HEK293 (cell line): Measurements from ENCODE around the gene HERC4.

Source experiments
- CTCF ChIA-PET: fragments of 350-600 bp; formaldehyde crosslinking; extraction: SDS; loops from one replicate; lab custom pipeline; 2021; ENCODE audit warnings: antibody characterized with exemption; lab: Yijun Ruan, JAX
- POLR2A ChIA-PET: fragments of 300-600 bp; formaldehyde crosslinking; extraction: SDS; loops from one replicate; lab custom pipeline; 2020; ENCODE audit warnings: antibody characterized with exemption, inconsistent platforms; lab: Yijun Ruan, JAX
- H3K27ac ChIP-seq: fragments of 200-500 bp; sonication (Bioruptor generic); 2 replicates; pipeline ENCODE4 v1.5.1; 2014; ENCODE audit warnings: low read depth, low read length, control low read depth, inconsistent platforms; ENCODE audit errors: extremely low read depth
- H3K36me3 ChIP-seq, 2 experiments: fragments of 200-500 bp in 1 of 2; sonication (Bioruptor generic) in 1 of 2; 1 replicate in 1 of 2; 2 replicates in 1 of 2; pipeline ENCODE4 v1.5.1; 2014 to 2017; ENCODE audit warnings: inconsistent platforms in 2 of 2, low read length in 2 of 2; ENCODE audit not compliant: control insufficient read depth in 2 of 2, insufficient read depth in 1 of 2
- H3K4me1 ChIP-seq: fragments of 200-500 bp; sonication (Bioruptor generic); 2 replicates; pipeline ENCODE4 v1.5.1; 2014; ENCODE audit warnings: mild to moderate bottlenecking, low read length, inconsistent platforms; ENCODE audit not compliant: control insufficient read depth, insufficient read depth
- H3K4me3 ChIP-seq: 2 replicates; pipeline ENCODE4 v1.5.1; 2011; ENCODE audit warnings: low read depth, mild to moderate bottlenecking, control low read depth, low read length, moderate library complexity
- H3K9me3 ChIP-seq: fragments of 200-500 bp; sonication (Bioruptor generic); 2 replicates; pipeline ENCODE4 v1.5.1; 2014; ENCODE audit warnings: low read depth, low read length, inconsistent platforms; ENCODE audit not compliant: control insufficient read depth, insufficient read depth
- GLI2 ChIP-seq: fragments of 450-650 bp; formaldehyde crosslinking; IDR thresholded peaks from 2 replicates; pipeline ENCODE4; 2017; ENCODE audit warnings: missing biosample characterization, missing genetic modification characterization, low read depth, borderline replicate concordance
- PBX3 ChIP-seq: sonication (generic); formaldehyde crosslinking; IDR thresholded peaks from 2 replicates; pipeline ENCODE4 v1.8.1; 2022; ENCODE audit warnings: mild to moderate bottlenecking, moderate library complexity, missing genetic modification reagents
- PRDM1 ChIP-seq: fragments of 450-650 bp; formaldehyde crosslinking; IDR thresholded peaks from 2 replicates; pipeline ENCODE4; 2016; ENCODE audit warnings: missing biosample characterization, missing genetic modification characterization
- ZNF133 ChIP-seq: fragments of 450-650 bp; formaldehyde crosslinking; IDR thresholded peaks from 2 replicates; pipeline ENCODE4 v1.5.1; 2016; ENCODE audit warnings: missing biosample characterization, missing genetic modification characterization
- ZNF211 ChIP-seq: fragments of 450-650 bp; formaldehyde crosslinking; IDR thresholded peaks from 2 replicates; pipeline ENCODE4 v1.5.1; 2016; ENCODE audit warnings: low read depth, missing biosample characterization, missing genetic modification characterization
- ZNF280D ChIP-seq: fragments of 450-650 bp; formaldehyde crosslinking; IDR thresholded peaks from 2 replicates; pipeline ENCODE4 v1.5.1; 2016; ENCODE audit warnings: missing biosample characterization, missing genetic modification characterization
- ZNF350 ChIP-seq: fragments of 450-650 bp; formaldehyde crosslinking; IDR thresholded peaks from 2 replicates; pipeline ENCODE4 v1.5.0; 2017; ENCODE audit warnings: missing biosample characterization, mild to moderate bottlenecking, missing genetic modification characterization
- ZNF48 ChIP-seq: fragments of 450-650 bp; formaldehyde crosslinking; IDR thresholded peaks from 2 replicates; pipeline ENCODE4 v1.5.1; 2016; ENCODE audit warnings: missing biosample characterization, missing genetic modification characterization
- ZNF518A ChIP-seq: fragments of 450-650 bp; formaldehyde crosslinking; conservative IDR thresholded peaks from 2 replicates; pipeline ENCODE4 v1.5.1; 2016; ENCODE audit warnings: low read depth, missing biosample characterization, missing genetic modification characterization
- ZNF623 ChIP-seq: fragments of 450-650 bp; formaldehyde crosslinking; IDR thresholded peaks from 2 replicates; pipeline ENCODE4 v1.5.1; 2016; ENCODE audit warnings: missing biosample characterization, missing genetic modification characterization
- ZNF768 ChIP-seq: fragments of 450-650 bp; formaldehyde crosslinking; IDR thresholded peaks from 2 replicates; pipeline ENCODE4 v1.5.1; 2018; ENCODE audit warnings: missing biosample characterization, mild to moderate bottlenecking, missing genetic modification characterization
- TF ChIP-seq, protein P1 (sequence below): fragments of 450-650 bp; formaldehyde crosslinking; IDR thresholded peaks from 2 replicates; pipeline ENCODE4 v1.5.1; 2016; ENCODE audit warnings: missing biosample characterization, missing genetic modification characterization
- TF ChIP-seq, protein P2 (sequence below): fragments of 450-650 bp; formaldehyde crosslinking; IDR thresholded peaks from 2 replicates; pipeline ENCODE4 v1.5.1; 2016; ENCODE audit warnings: missing biosample characterization, missing genetic modification characterization

The HERC4 gene

DNA sequence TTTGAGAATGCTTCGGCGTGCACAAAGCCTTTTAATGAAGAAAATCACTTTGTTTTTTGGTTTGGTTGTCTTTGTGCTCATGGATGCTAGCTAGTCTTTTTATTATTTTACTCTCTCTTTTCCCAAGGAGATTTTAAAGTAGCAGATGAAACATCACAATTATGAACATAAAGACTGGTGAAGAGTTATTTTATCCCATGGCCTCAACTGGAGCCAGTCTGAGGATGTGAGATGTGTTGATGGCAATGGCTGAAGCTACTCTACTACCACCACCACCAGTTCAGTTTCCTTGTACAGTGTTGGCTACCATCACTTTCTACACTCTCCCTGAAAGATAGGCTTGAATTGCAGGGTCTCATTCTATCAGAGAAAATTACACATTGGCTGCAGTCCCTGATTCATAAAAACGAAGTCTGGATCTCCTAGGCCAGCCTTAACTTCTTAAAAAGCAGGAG is 494 bp upstream of the HERC4 start:
- ChIA-PET POLR2A (interaction anchor here (1.0 kb wide), 1 partner anchor 256 kb away, joined by 3 read pairs; the partner anchor contains the start of gene HNRNPH3), CTCF (interaction anchor here (0.6 kb wide), 1 partner anchor 184 kb away, joined by 3 read pairs; no protein-coding TSS in a partner anchor)
- TF ChIP-seq, protein P1, sequence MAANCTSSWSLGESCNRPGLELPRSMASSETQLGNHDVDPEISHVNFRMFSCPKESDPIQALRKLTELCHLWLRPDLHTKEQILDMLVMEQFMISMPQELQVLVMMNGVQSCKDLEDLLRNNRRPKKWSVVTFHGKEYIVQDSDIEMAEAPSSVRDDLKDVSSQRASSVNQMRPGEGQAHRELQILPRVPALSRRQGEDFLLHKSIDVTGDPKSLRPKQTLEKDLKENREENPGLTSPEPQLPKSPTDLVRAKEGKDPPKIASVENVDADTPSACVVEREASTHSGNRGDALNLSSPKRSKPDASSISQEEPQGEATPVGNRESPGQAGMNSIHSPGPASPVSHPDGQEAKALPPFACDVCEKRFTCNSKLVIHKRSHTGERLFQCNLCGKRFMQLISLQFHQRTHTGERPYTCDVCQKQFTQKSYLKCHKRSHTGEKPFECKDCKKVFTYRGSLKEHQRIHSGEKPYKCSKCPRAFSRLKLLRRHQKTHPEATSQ (tag by site-specific recombination), result no peak
- TF ChIP-seq PRDM1 (tag by site-specific recombination) (peak; percentile 82), ZNF280D (no peak), PBX3 (CRISPR knock-in tag) (no peak), ZNF211 (tag by site-specific recombination) (no peak), ZNF350 (tag by site-specific recombination) (no peak), ZNF133 (no peak), ZNF48 (tag by site-specific recombination) (no peak), ZNF518A (tag by site-specific recombination) (peak; percentile 29), ZNF768 (tag by site-specific recombination) (no peak), ZNF623 (tag by site-specific recombination) (no peak), GLI2 (no peak)
- TF ChIP-seq, protein P2, sequence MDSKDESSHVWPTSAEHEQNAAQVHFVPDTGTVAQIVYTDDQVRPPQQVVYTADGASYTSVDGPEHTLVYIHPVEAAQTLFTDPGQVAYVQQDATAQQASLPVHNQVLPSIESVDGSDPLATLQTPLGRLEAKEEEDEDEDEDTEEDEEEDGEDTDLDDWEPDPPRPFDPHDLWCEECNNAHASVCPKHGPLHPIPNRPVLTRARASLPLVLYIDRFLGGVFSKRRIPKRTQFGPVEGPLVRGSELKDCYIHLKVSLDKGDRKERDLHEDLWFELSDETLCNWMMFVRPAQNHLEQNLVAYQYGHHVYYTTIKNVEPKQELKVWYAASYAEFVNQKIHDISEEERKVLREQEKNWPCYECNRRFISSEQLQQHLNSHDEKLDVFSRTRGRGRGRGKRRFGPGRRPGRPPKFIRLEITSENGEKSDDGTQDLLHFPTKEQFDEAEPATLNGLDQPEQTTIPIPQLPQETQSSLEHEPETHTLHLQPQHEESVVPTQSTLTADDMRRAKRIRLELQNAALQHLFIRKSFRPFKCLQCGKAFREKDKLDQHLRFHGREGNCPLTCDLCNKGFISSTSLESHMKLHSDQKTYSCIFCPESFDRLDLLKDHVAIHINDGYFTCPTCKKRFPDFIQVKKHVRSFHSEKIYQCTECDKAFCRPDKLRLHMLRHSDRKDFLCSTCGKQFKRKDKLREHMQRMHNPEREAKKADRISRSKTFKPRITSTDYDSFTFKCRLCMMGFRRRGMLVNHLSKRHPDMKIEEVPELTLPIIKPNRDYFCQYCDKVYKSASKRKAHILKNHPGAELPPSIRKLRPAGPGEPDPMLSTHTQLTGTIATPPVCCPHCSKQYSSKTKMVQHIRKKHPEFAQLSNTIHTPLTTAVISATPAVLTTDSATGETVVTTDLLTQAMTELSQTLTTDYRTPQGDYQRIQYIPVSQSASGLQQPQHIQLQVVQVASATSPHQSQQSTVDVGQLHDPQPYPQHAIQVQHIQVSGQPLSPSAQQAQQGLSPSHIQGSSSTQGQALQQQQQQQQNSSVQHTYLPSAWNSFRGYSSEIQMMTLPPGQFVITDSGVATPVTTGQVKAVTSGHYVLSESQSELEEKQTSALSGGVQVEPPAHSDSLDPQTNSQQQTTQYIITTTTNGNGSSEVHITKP (tag by site-specific recombination), result no peak
- 0 out of 2 replicates have a peak, but pooled peaks cover 4% of the 10 kb centered on the region for H3K4me1 ChIP-seq
- no peaks in the 10 kb centered on the region for H3K9me3 ChIP-seq
- no peak overlapping the region for H3K4me3 ChIP-seq
- H3K27ac ChIP-seq, result peak overlapping the region; percentile 13; the same call in 1 of the 2 replicates
- H3K36me3 ChIP-seq, result peaks cover 0 to 5% of the 10 kb centered on the region in 2 experiments; a peak in 1 of 3 replicates
